ENCODE data around the gene PCNX2. TPM values are rescaled to one million over a fixed set of nuclear protein-coding genes. Genes with fewer than 3 reads are reported as not detected.

The PCNX2 gene
- total RNA-seq, 3 donors from 2014 or later (not counting 1 experiment from before 2014, with no cell fraction given) = 12.9 to 25.8 (median 16.0) TPM

- Mint-ChIP-seq H3K4me1 (no peaks in the 10 kb centered on the region), H3K27me3 (ENCODE audit: low read depth in 2 of 2) (peaks cover 0 to 2% of the 10 kb centered on the region in 2 donors), H3K36me3 (no peaks in the 10 kb centered on the region), H3K4me3 (no peak overlapping the region), H3K27ac (no peak overlapping the region), H3K9me3 (no peaks in the 10 kb centered on the region)
- Histone ChIP-seq H3K4me3 (ENCODE audit: low read length) (no peak overlapping the region), H3K36me3 (ENCODE audit: control insufficient read depth, insufficient read depth, low read length) (no peaks in the 10 kb centered on the region), H3K27me3 (ENCODE audit: control insufficient read depth, insufficient read depth, low read length) (no peaks in the 10 kb centered on the region), H3K4me1 (ENCODE audit: control insufficient read depth, insufficient read depth, low read length) (no peaks in the 10 kb centered on the region), H3K9me3 (ENCODE audit: control insufficient read depth, insufficient read depth, low read length) (no peaks in the 10 kb centered on the region), H3K27ac (ENCODE audit: low read length) (no peak overlapping the region)
- ATAC-seq = no peak
- DNase-seq = peak in 1 of 2 donors; percentile 43
- TF ChIP-seq CTCF (IDR thresholded peaks at IDR 0.05) = no peak
- WGBS (ENCODE audit: insufficient coverage) = 72% methylated on average over 12 of the region's 12 CpGs
- intact Hi-C loops (cut with micrococcal nuclease) = no loop called here
Measured at GRCh38 chr1:233025157-233025556, 270.4 kb downstream of the PCNX2 start.

GRCh38 chr1:233024199-233024598 is 271.3 kb downstream of the PCNX2 start:
- H3K4me3 ChIP-seq (ENCODE audit: low read length) = no peak overlapping the region
- Mint-ChIP-seq H3K9me3 (no peaks in the 10 kb centered on the region), H3K4me3 (no peak overlapping the region), H3K36me3 (no peaks in the 10 kb centered on the region), H3K27me3 (ENCODE audit: low read depth in 2 of 2) (peaks cover 0 to 2% of the 10 kb centered on the region in 2 donors), H3K4me1 (no peaks in the 10 kb centered on the region), H3K27ac (no peak overlapping the region)
- no peak for ATAC-seq
- H3K36me3 ChIP-seq (ENCODE audit: control insufficient read depth, insufficient read depth, low read length) = no peaks in the 10 kb centered on the region
- no peaks in the 10 kb centered on the region for H3K9me3 ChIP-seq (ENCODE audit: control insufficient read depth, insufficient read depth, low read length)
- intact Hi-C loops (cut with micrococcal nuclease) = no loop called here
- no peaks in the 10 kb centered on the region for H3K27me3 ChIP-seq (ENCODE audit: control insufficient read depth, insufficient read depth, low read length)
- no peak overlapping the region for H3K27ac ChIP-seq (ENCODE audit: low read length)
- DNase-seq = no peak
- TF ChIP-seq CTCF (IDR thresholded peaks at IDR 0.05) = no peak
- WGBS (ENCODE audit: insufficient coverage) = 73% methylated on average over 9 of the region's 9 CpGs
- no peaks in the 10 kb centered on the region for H3K4me1 ChIP-seq (ENCODE audit: control insufficient read depth, insufficient read depth, low read length)

GRCh38 chr1:233022246-233022645 is 273.3 kb downstream of the PCNX2 start:
- no peak for TF ChIP-seq CTCF (IDR thresholded peaks at IDR 0.05)

GRCh38 chr1:233020426-233020825 is 275.1 kb downstream of the PCNX2 start:
- 52% methylated on average over 8 of the region's 8 CpGs for WGBS (ENCODE audit: insufficient coverage)
- H3K27me3 Mint-ChIP-seq (ENCODE audit: low read depth in 2 of 2) = peaks cover 0 to 2% of the 10 kb centered on the region in 2 donors
- Histone ChIP-seq H3K4me1 (ENCODE audit: control insufficient read depth, insufficient read depth, low read length) (no peaks in the 10 kb centered on the region), H3K4me3 (ENCODE audit: low read length) (no peak overlapping the region), H3K36me3 (ENCODE audit: control insufficient read depth, insufficient read depth, low read length) (no peaks in the 10 kb centered on the region), H3K27ac (ENCODE audit: low read length) (no peak overlapping the region), H3K9me3 (ENCODE audit: control insufficient read depth, insufficient read depth, low read length) (no peaks in the 10 kb centered on the region), H3K27me3 (ENCODE audit: control insufficient read depth, insufficient read depth, low read length) (no peaks in the 10 kb centered on the region)
- ATAC-seq = no peak
- no peak for TF ChIP-seq CTCF (IDR thresholded peaks at IDR 0.05)
- no peak for DNase-seq
- no peak overlapping the region for H3K27ac Mint-ChIP-seq
- H3K4me1 Mint-ChIP-seq = no peaks in the 10 kb centered on the region
- H3K4me3 Mint-ChIP-seq = no peak overlapping the region
- H3K36me3 Mint-ChIP-seq = no peaks in the 10 kb centered on the region
- no peaks in the 10 kb centered on the region for H3K9me3 Mint-ChIP-seq
- intact Hi-C loops (cut with micrococcal nuclease) = no loop called here

More at GRCh38 chr1:233022246-233022645, 273.3 kb downstream of the PCNX2 start:
- Mint-ChIP-seq H3K4me3 (no peak overlapping the region), H3K27ac (no peak overlapping the region), H3K9me3 (no peaks in the 10 kb centered on the region), H3K36me3 (no peaks in the 10 kb centered on the region), H3K4me1 (no peaks in the 10 kb centered on the region), H3K27me3 (ENCODE audit: low read depth in 2 of 2) (peaks cover 0 to 2% of the 10 kb centered on the region in 2 donors)
- DNase-seq (no peak), ATAC-seq (no peak)
- Histone ChIP-seq H3K4me1 (ENCODE audit: control insufficient read depth, insufficient read depth, low read length) (no peaks in the 10 kb centered on the region), H3K27me3 (ENCODE audit: control insufficient read depth, insufficient read depth, low read length) (no peaks in the 10 kb centered on the region), H3K36me3 (ENCODE audit: control insufficient read depth, insufficient read depth, low read length) (no peaks in the 10 kb centered on the region), H3K27ac (ENCODE audit: low read length) (no peak overlapping the region), H3K4me3 (ENCODE audit: low read length) (no peak overlapping the region), H3K9me3 (ENCODE audit: control insufficient read depth, insufficient read depth, low read length) (no peaks in the 10 kb centered on the region)
- intact Hi-C loops (cut with micrococcal nuclease) = no loop called here
- 95% methylated on average over 2 of the region's 2 CpGs for WGBS (ENCODE audit: insufficient coverage)

Measured in natural killer cell (primary cell).